Uterus (tissue), 2 donors: ENCODE data around the gene DOK3.

ENCODE experiments used
- POLR2A ChIP-seq, 2 donors: fragments of 450-650 bp; IDR thresholded peaks; one replicate each; pipeline ENCODE4 v1.6.1; 2016; ENCODE audit warnings: antibody characterized with exemption in 2 of 2, mild to moderate bottlenecking in 1 of 2, moderate library complexity in 1 of 2
- TF ChIP-seq, protein P1 (sequence below), 4 experiments: fragments of 200-600 bp in 2 of 4; fragments of 450-650 bp in 2 of 4; sonication (generic) in 2 of 4; IDR thresholded peaks; one replicate each; pipeline ENCODE4 v1.5.1; 2016 to 2019; ENCODE audit warnings: antibody characterized with exemption in 4 of 4, mild to moderate bottlenecking in 2 of 4, moderate library complexity in 1 of 4

DNA sequence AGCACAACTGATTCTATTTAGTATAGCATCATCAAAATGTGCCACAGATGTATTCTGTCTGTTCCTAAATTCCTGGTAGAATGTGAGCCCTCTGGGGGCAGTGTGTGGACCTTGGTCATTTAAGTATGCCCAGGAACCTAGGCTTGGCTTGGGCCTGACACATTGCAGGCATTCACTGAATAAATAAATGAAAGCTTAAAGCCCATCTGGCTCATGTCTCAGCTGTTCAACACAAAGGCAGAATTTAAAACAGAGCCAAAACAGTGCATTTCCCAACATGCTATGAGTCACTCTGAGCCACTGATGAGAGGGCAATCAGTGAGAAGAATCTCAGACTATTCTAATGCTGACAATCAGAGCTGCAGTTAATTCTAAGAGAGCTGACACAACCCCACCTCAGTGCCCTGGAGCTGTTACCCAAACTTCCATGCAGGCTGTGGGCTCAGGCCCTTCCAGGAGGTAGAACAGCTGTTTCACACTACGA lies 36.7 kb upstream of the DOK3 start:
- no peak for TF ChIP-seq POLR2A (IDR thresholded peaks at IDR 0.05)
- TF ChIP-seq, protein P1, sequence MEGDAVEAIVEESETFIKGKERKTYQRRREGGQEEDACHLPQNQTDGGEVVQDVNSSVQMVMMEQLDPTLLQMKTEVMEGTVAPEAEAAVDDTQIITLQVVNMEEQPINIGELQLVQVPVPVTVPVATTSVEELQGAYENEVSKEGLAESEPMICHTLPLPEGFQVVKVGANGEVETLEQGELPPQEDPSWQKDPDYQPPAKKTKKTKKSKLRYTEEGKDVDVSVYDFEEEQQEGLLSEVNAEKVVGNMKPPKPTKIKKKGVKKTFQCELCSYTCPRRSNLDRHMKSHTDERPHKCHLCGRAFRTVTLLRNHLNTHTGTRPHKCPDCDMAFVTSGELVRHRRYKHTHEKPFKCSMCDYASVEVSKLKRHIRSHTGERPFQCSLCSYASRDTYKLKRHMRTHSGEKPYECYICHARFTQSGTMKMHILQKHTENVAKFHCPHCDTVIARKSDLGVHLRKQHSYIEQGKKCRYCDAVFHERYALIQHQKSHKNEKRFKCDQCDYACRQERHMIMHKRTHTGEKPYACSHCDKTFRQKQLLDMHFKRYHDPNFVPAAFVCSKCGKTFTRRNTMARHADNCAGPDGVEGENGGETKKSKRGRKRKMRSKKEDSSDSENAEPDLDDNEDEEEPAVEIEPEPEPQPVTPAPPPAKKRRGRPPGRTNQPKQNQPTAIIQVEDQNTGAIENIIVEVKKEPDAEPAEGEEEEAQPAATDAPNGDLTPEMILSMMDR (IDR thresholded peaks at IDR 0.05) = no peak
